A549 (cell line): ENCODE data around the gene ANK3. TPM values are rescaled to one million over a fixed set of nuclear protein-coding genes. Genes with fewer than 3 reads are reported as not detected.

ENCODE experiments used
- ATAC-seq, 2 experiments: fragments of 200-7000 bp in 1 of 2; fragments of >200 bp in 1 of 2; cut with Nextera tagmentation in 1 of 2; cut with Tn5 transposase in 1 of 2; 3 replicates each; pipeline versions ENCODE4 v1.8.0 to v1.9.1; 2018 to 2020; ENCODE audit warnings: mild to moderate bottlenecking in 1 of 2, moderate library complexity in 1 of 2
- CTCF ChIA-PET: fragments of 300-600 bp; sonication (Branson Sonifier 250); formaldehyde crosslinking; extraction: SDS; loops from one replicate; lab custom pipeline; 2021; ENCODE audit warnings: antibody characterized with exemption, inconsistent platforms; lab: Yijun Ruan, JAX
- POLR2A ChIA-PET: fragments of 350-600 bp; formaldehyde crosslinking; extraction: SDS; loops from one replicate; lab custom pipeline; 2021; ENCODE audit warnings: antibody characterized with exemption, inconsistent platforms; lab: Yijun Ruan, JAX
- DNase-seq, 2 experiments: peaks; one replicate each; pipeline versions ENCODE4 v3.0.0 to v3.0.0-alpha.2; 2011 to 2016; ENCODE audit warnings: low read depth in 1 of 2, low spot score in 1 of 2
- FAIRE-seq: peaks from 2 replicates; lab custom pipeline; 2011; peaks lifted over from hg19 to GRCh38; lab: Jason Lieb, UNC
- H3K27ac ChIP-seq, 2 experiments: fragments of >200 bp; sonication (Bioruptor Twin); formaldehyde crosslinking; 3 replicates each; pipeline ENCODE4 v1.5.1; 2016 to 2017
- H3K4me1 ChIP-seq: fragments of >200 bp; sonication (Bioruptor Twin); formaldehyde crosslinking; 3 replicates; pipeline ENCODE4 v1.6.1; 2016
- H3K4me2 ChIP-seq: fragments of >200 bp; sonication (Bioruptor Twin); formaldehyde crosslinking; 3 replicates; pipeline ENCODE4 v1.6.1; 2016
- H3K4me3 ChIP-seq: fragments of >200 bp; sonication (Bioruptor Twin); formaldehyde crosslinking; 3 replicates; pipeline ENCODE4 v1.5.1; 2016
- H3K9me3 ChIP-seq: fragments of >200 bp; sonication (Bioruptor Twin); formaldehyde crosslinking; 3 replicates; pipeline ENCODE4 v1.6.1; 2016
- BHLHE40 ChIP-seq: IDR thresholded peaks from 2 replicates; pipeline ENCODE4 v1.6.1; 2012; ENCODE audit warnings: low read depth, low read length, inconsistent platforms
- CBX8 ChIP-seq: fragments of 200-600 bp; sonication (generic); IDR thresholded peaks from 2 replicates; pipeline ENCODE4 v1.6.1; 2016
- CEBPB ChIP-seq, 2 experiments: fragments of >200 bp in 1 of 2; sonication (Bioruptor Twin) in 1 of 2; formaldehyde crosslinking in 1 of 2; IDR thresholded peaks; 2 replicates each; pipeline ENCODE4 v1.6.1; 2012 to 2016
- CHD2 ChIP-seq: fragments of 150-350 bp; IDR thresholded peaks from 2 replicates; pipeline ENCODE4 v1.6.1; 2014; ENCODE audit warnings: low read length; ENCODE audit not compliant: partially characterized antibody
- CHD4 ChIP-seq: fragments of 200-600 bp; sonication (generic); IDR thresholded peaks from 2 replicates; pipeline ENCODE4 v1.6.1; 2016; ENCODE audit warnings: antibody characterized with exemption, mild to moderate bottlenecking, borderline replicate concordance
- EHF ChIP-seq: fragments of 250-450 bp; sonication (Bioruptor Pico); IDR thresholded peaks from 2 replicates; pipeline ENCODE4 v1.5.0; 2020; ENCODE audit warnings: mild to moderate bottlenecking
- EP300 ChIP-seq, 2 experiments: fragments of >200 bp; sonication (Bioruptor Twin); formaldehyde crosslinking; IDR thresholded peaks; 2 replicates in 1 of 2; 3 replicates in 1 of 2; pipeline ENCODE4 v1.6.1; 2016 to 2017
- FOSL2 ChIP-seq, 2 experiments: fragments of 450-650 bp in 1 of 2; fragments of >200 bp in 1 of 2; sonication (Bioruptor Twin) in 1 of 2; formaldehyde crosslinking; IDR thresholded peaks; 2 replicates each; pipeline versions ENCODE4 v1.5.0 to v1.6.1; 2016 to 2020; ENCODE audit warnings: mild to moderate bottlenecking in 1 of 2, moderate library complexity in 1 of 2
- GATA3 ChIP-seq: IDR thresholded peaks from 2 replicates; pipeline ENCODE4 v1.6.1; 2012; ENCODE audit warnings: borderline replicate concordance
- HOXA7 ChIP-seq: fragments of 250-450 bp; sonication (Bioruptor Pico); IDR thresholded peaks from 2 replicates; pipeline ENCODE4 v1.5.0; 2020; ENCODE audit warnings: mild to moderate bottlenecking, moderate library complexity
- HOXB13 ChIP-seq: fragments of 250-450 bp; sonication (Bioruptor Pico); IDR thresholded peaks from 2 replicates; pipeline ENCODE4 v1.5.0; 2020; ENCODE audit warnings: low read depth, mild to moderate bottlenecking, moderate library complexity
- HOXB5 ChIP-seq: fragments of 250-450 bp; sonication (Bioruptor Pico); IDR thresholded peaks from 2 replicates; pipeline ENCODE4 v1.5.0; 2020; ENCODE audit warnings: mild to moderate bottlenecking, moderate library complexity
- JUN ChIP-seq, 2 experiments: fragments of >200 bp; sonication (Bioruptor Twin); formaldehyde crosslinking; IDR thresholded peaks; 2 replicates in 1 of 2; 3 replicates in 1 of 2; pipeline ENCODE4 v1.6.1; 2016 to 2017
- JUNB ChIP-seq: fragments of >200 bp; sonication (Bioruptor Twin); formaldehyde crosslinking; IDR thresholded peaks from 2 replicates; pipeline ENCODE4 v1.6.1; 2016
- KDM1A ChIP-seq: fragments of 200-600 bp; sonication (generic); IDR thresholded peaks from 2 replicates; pipeline ENCODE4 v1.6.1; 2016; ENCODE audit warnings: low read depth, mild to moderate bottlenecking
- MAFK ChIP-seq: fragments of 450-650 bp; IDR thresholded peaks from 2 replicates; pipeline ENCODE4 v1.6.1; 2014; ENCODE audit not compliant: partially characterized antibody
- NFE2L2 ChIP-seq: fragments of 150-350 bp; conservative IDR thresholded peaks from 2 replicates; pipeline ENCODE4 v1.6.1; 2014; ENCODE audit warnings: low read length
- NR3C1 ChIP-seq: fragments of >200 bp; sonication (Bioruptor Twin); formaldehyde crosslinking; IDR thresholded peaks from 3 replicates; pipeline ENCODE4 v1.6.1; 2017
- POLR2AphosphoS2 ChIP-seq: conservative IDR thresholded peaks from 2 replicates; pipeline ENCODE4 v1.6.1; 2012; ENCODE audit warnings: low read length, improper control_type of control experiment, inconsistent platforms
- RARB ChIP-seq: fragments of 250-450 bp; sonication (Bioruptor Pico); IDR thresholded peaks from 2 replicates; pipeline ENCODE4 v1.8.0; 2021; ENCODE audit warnings: mild to moderate bottlenecking, moderate library complexity
- RCOR1 ChIP-seq: fragments of 150-350 bp; IDR thresholded peaks from 2 replicates; pipeline ENCODE4 v1.6.1; 2014; ENCODE audit warnings: antibody characterized with exemption, low read length, low read depth
- RFX5 ChIP-seq: fragments of 450-650 bp; IDR thresholded peaks from 2 replicates; pipeline ENCODE4 v1.7.1; 2014; ENCODE audit warnings: antibody characterized with exemption, mild to moderate bottlenecking, moderate library complexity
- RNF2 ChIP-seq: fragments of 200-600 bp; sonication (generic); IDR thresholded peaks from 2 replicates; pipeline ENCODE4 v1.6.1; 2016; ENCODE audit warnings: low read depth, mild to moderate bottlenecking, antibody characterized with exemption, moderate library complexity, borderline replicate concordance
- SMC3 ChIP-seq: fragments of >200 bp; sonication (Bioruptor Twin); formaldehyde crosslinking; IDR thresholded peaks from 3 replicates; pipeline ENCODE4 v1.6.1; 2018; ENCODE audit warnings: inconsistent platforms
- TP53 ChIP-seq: fragments of 250-450 bp; sonication (Bioruptor Pico); IDR thresholded peaks from 2 replicates; pipeline ENCODE4 v1.5.0; 2021; ENCODE audit warnings: mild to moderate bottlenecking, moderate library complexity
- ZFP36 ChIP-seq: fragments of 450-650 bp; IDR thresholded peaks from 2 replicates; pipeline ENCODE4 v1.6.1; 2014; ENCODE audit warnings: borderline replicate concordance; ENCODE audit not compliant: partially characterized antibody
- ZNF302 ChIP-seq: fragments of 250-450 bp; sonication (Bioruptor Pico); IDR thresholded peaks from 2 replicates; pipeline ENCODE4 v1.9.0; 2021; ENCODE audit warnings: inconsistent platforms, mild to moderate bottlenecking, moderate library complexity
- WGBS: methylation state at CpG from one replicate; pipeline ENCODE4 v1.1.6; 2017; ENCODE audit errors: missing lambda C conversion rate; 5-methylcytosine and 5-hydroxymethylcytosine counted together
- polyA plus RNA-seq, 4 experiments: library from polyadenylated mRNA; depleted of rRNA in 3 of 4; stranded (reverse); fragments of >200 nt; fragmentation: RNase III in 1 of 4; extraction: RNeasy Plus Mini Kit Qiagen cat#74134 plus additional on column Dnase treatment in 1 of 4; gene quantifications; 2 replicates in 3 of 4; 3 replicates in 1 of 4; pipeline ENCODE4 v1.2.3, GENCODE V29; 2011 to 2017
- TF ChIP-seq, protein P1 (sequence below): IDR thresholded peaks from 2 replicates; pipeline ENCODE4 v1.6.1; 2012
- TF ChIP-seq, protein P2 (sequence below): IDR thresholded peaks from 2 replicates; pipeline ENCODE4 v1.6.1; 2012
- TF ChIP-seq, protein P3 (sequence below): fragments of 200-600 bp; sonication (generic); IDR thresholded peaks from 2 replicates; pipeline ENCODE4 v1.6.1; 2016; ENCODE audit warnings: antibody characterized with exemption, mild to moderate bottlenecking, moderate library complexity
- TF ChIP-seq, protein P4 (sequence below): IDR thresholded peaks from 2 replicates; pipeline ENCODE4 v1.6.1; 2012; ENCODE audit warnings: low read depth, borderline replicate concordance
- TF ChIP-seq, protein P5 (sequence below): fragments of 150-350 bp; IDR thresholded peaks from 2 replicates; pipeline ENCODE4 v1.6.1; 2014; ENCODE audit warnings: low read depth, mild to moderate bottlenecking, low read length
- TF ChIP-seq, protein P6 (sequence below): fragments of >200 bp; sonication (Bioruptor Twin); formaldehyde crosslinking; IDR thresholded peaks from 3 replicates; pipeline ENCODE4 v1.5.1; 2016

The ANK3 gene
- polyA plus RNA-seq, 2 of the 4 experiments (the other 2 are of a cell fraction) = 0.56 to 5.4 TPM

DNA sequence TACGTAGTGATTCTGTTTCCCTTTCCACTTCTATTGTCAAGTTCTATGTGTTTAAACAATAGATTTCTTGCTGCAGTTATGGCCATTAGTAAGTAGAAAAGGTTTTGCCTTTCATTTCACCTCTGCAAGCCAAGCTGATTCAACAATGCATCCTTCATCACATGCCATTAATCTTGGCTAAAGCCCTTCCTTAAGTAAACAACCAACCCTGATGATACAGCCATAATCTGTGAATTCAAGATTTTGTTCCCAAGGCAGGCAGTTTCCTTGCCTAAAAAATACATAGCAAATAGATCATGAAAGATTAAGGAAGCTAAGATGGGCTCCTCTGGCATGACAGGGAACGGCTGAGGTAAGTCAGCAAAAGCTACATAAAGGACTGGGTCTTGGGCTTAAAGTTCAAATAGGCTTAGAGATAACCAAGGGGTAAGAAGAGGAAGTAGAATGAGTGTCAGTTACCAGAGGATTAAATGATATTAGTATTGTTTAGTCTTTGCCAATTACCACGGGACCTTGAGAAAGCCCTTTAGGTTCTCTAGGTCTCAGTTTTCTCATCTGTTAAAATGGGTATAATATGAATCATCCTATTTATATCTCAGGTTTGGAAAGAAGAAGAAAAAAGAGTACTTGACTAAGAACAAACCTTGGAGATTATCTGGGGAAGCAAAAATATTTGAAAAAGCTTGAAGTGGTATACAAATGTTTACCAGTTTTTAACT, 35.9 kb upstream of the ANK3 start:
- Histone ChIP-seq H3K9me3 (no peaks in the 10 kb centered on the region), H3K4me1 (peaks cover 81% of the 10 kb centered on the region), H3K27ac (peak overlapping the region; percentile 76 to 83), H3K4me2 (peak overlapping the region; percentile 64), H3K4me3 (no peak overlapping the region; the same call in 2 of the 3 replicates)
- CTCF ChIA-PET = interaction anchor here (1.0 to 2.1 kb wide), 5 partner anchors 9 to 217 kb away, joined by 3 to 6 read pairs (median 3); partner anchors contain the start of gene ANK3
- DNase-seq (peak in 1 of 2 experiments; percentile 74), FAIRE-seq (peak; percentile 81), ATAC-seq (peak; percentile 55 to 82; a peak in 3 of 6 replicates)
- POLR2A ChIA-PET = no interaction called here
- WGBS = 12% methylated on average over 3 of the region's 3 CpGs
- no peak for TF ChIP-seq CBX8
- TF ChIP-seq ZNF302 (CRISPR knock-in tag) = no peak
- no peak for TF ChIP-seq NR3C1
- no peak for TF ChIP-seq RARB (CRISPR knock-in tag)
- peak; percentile 76; the same call in 1 of the 2 replicates for TF ChIP-seq KDM1A
- TF ChIP-seq CHD4 = peak; percentile 32; the same call in 1 of the 2 replicates
- TF ChIP-seq JUNB = peak; percentile 47; the same call in 1 of the 2 replicates
- TF ChIP-seq, protein P1, sequence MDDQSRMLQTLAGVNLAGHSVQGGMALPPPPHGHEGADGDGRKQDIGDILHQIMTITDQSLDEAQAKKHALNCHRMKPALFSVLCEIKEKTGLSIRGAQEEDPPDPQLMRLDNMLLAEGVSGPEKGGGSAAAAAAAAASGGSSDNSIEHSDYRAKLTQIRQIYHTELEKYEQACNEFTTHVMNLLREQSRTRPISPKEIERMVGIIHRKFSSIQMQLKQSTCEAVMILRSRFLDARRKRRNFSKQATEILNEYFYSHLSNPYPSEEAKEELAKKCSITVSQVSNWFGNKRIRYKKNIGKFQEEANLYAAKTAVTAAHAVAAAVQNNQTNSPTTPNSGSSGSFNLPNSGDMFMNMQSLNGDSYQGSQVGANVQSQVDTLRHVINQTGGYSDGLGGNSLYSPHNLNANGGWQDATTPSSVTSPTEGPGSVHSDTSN = peak; percentile 47; the same call in 1 of the 2 replicates
- TF ChIP-seq GATA3 = peak; percentile 77
- no peak for TF ChIP-seq CHD2
- peak in 1 of 2 experiments; percentile 48; a peak in 2 of 5 replicates for TF ChIP-seq EP300 (IDR thresholded peaks at IDR 0.05)
- TF ChIP-seq, protein P2, sequence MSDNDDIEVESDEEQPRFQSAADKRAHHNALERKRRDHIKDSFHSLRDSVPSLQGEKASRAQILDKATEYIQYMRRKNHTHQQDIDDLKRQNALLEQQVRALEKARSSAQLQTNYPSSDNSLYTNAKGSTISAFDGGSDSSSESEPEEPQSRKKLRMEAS = peak; percentile 55; the same call in 1 of the 2 replicates
- TF ChIP-seq, protein P3, sequence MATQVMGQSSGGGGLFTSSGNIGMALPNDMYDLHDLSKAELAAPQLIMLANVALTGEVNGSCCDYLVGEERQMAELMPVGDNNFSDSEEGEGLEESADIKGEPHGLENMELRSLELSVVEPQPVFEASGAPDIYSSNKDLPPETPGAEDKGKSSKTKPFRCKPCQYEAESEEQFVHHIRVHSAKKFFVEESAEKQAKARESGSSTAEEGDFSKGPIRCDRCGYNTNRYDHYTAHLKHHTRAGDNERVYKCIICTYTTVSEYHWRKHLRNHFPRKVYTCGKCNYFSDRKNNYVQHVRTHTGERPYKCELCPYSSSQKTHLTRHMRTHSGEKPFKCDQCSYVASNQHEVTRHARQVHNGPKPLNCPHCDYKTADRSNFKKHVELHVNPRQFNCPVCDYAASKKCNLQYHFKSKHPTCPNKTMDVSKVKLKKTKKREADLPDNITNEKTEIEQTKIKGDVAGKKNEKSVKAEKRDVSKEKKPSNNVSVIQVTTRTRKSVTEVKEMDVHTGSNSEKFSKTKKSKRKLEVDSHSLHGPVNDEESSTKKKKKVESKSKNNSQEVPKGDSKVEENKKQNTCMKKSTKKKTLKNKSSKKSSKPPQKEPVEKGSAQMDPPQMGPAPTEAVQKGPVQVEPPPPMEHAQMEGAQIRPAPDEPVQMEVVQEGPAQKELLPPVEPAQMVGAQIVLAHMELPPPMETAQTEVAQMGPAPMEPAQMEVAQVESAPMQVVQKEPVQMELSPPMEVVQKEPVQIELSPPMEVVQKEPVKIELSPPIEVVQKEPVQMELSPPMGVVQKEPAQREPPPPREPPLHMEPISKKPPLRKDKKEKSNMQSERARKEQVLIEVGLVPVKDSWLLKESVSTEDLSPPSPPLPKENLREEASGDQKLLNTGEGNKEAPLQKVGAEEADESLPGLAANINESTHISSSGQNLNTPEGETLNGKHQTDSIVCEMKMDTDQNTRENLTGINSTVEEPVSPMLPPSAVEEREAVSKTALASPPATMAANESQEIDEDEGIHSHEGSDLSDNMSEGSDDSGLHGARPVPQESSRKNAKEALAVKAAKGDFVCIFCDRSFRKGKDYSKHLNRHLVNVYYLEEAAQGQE = no peak
- TF ChIP-seq, protein P4, sequence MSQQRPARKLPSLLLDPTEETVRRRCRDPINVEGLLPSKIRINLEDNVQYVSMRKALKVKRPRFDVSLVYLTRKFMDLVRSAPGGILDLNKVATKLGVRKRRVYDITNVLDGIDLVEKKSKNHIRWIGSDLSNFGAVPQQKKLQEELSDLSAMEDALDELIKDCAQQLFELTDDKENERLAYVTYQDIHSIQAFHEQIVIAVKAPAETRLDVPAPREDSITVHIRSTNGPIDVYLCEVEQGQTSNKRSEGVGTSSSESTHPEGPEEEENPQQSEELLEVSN = no peak
- no peak for TF ChIP-seq SMC3
- TF ChIP-seq CEBPB (IDR thresholded peaks at IDR 0.05) = no peak
- peak; percentile 29; the same call in 1 of the 2 replicates for TF ChIP-seq FOSL2 (IDR thresholded peaks at IDR 0.05)
- TF ChIP-seq FOSL2 (CRISPR knock-in tag; IDR thresholded peaks at IDR 0.05) = peak; percentile 45; the same call in 1 of the 2 replicates
- peak; percentile 11 for TF ChIP-seq MAFK
- no peak for TF ChIP-seq POLR2AphosphoS2
- TF ChIP-seq TP53 (CRISPR knock-in tag) = no peak
- TF ChIP-seq NFE2L2 = no peak
- TF ChIP-seq, protein P5, sequence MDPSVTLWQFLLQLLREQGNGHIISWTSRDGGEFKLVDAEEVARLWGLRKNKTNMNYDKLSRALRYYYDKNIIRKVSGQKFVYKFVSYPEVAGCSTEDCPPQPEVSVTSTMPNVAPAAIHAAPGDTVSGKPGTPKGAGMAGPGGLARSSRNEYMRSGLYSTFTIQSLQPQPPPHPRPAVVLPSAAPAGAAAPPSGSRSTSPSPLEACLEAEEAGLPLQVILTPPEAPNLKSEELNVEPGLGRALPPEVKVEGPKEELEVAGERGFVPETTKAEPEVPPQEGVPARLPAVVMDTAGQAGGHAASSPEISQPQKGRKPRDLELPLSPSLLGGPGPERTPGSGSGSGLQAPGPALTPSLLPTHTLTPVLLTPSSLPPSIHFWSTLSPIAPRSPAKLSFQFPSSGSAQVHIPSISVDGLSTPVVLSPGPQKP = no peak
- 0 out of 2 replicates have a peak, but pooled peaks have one; percentile 56 for TF ChIP-seq HOXB5
- no peak for TF ChIP-seq EHF
- TF ChIP-seq HOXA7 (CRISPR knock-in tag) = no peak
- TF ChIP-seq ZFP36 = no peak
- TF ChIP-seq, protein P6, sequence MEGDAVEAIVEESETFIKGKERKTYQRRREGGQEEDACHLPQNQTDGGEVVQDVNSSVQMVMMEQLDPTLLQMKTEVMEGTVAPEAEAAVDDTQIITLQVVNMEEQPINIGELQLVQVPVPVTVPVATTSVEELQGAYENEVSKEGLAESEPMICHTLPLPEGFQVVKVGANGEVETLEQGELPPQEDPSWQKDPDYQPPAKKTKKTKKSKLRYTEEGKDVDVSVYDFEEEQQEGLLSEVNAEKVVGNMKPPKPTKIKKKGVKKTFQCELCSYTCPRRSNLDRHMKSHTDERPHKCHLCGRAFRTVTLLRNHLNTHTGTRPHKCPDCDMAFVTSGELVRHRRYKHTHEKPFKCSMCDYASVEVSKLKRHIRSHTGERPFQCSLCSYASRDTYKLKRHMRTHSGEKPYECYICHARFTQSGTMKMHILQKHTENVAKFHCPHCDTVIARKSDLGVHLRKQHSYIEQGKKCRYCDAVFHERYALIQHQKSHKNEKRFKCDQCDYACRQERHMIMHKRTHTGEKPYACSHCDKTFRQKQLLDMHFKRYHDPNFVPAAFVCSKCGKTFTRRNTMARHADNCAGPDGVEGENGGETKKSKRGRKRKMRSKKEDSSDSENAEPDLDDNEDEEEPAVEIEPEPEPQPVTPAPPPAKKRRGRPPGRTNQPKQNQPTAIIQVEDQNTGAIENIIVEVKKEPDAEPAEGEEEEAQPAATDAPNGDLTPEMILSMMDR = no peak
- TF ChIP-seq JUN (IDR thresholded peaks at IDR 0.05) = 0 out of 5 replicates have a peak, but pooled peaks of 1 of the 2 experiments have one; percentile 28
- TF ChIP-seq BHLHE40 = no peak
- no peak for TF ChIP-seq RFX5
- TF ChIP-seq RNF2 = no peak
- TF ChIP-seq HOXB13 (CRISPR knock-in tag) = no peak
- no peak for TF ChIP-seq RCOR1
